HG03354 (cell line): Measurements from ENCODE around the gene MMP23B.

ENCODE experiments used
- ATAC-seq: cut with Tn5 transposase; IDR thresholded peaks from one replicate; pipeline ENCODE4 v1.9.1; 2021; ENCODE audit warnings: mild to moderate bottlenecking; ENCODE audit not compliant: unreplicated experiment, poor library complexity, severe bottlenecking

Gene MMP23B

GRCh38 chr1:1618396-1619068, 13.4 kb upstream of the MMP23B start:
- no peak for ATAC-seq

- no peak for ATAC-seq
Observed at GRCh38 chr1:1619917-1620361, 12.0 kb upstream of the MMP23B start.

DNA sequence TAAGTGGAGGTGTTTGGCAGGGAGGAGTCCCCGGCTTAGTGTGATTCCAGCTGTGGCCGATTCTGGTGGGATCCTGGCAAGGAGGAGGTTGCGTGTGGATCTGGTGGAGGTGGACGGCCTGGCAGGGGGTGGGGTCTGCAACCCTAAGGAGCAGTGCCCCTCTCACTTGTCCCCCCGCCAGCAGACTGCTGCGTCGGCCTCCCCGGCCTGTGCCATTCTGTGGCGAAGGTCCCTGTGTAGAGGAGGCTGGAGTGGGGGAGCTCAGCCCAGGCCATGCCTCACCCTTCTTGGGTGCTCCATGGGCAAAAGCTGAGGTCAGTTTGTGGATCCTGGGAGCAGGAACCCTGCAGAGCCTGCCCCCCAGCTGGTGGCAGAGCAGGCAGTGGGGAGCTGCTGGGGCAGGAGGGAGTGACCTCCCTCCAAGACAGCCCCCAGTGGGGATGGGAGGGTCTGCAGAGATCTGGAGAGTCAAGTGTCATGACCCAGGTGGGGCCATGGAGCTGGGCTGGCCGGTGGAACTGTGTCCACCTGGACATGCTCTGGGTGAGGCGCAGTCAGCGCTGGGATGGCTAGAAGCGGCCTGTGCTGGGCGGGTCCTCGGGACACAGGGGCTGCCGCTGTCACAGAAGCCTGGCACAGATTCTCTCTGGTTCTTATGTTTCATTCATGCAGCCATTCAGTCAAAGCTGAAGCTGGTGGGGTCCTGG, 11.4 kb upstream of the MMP23B start:
- ATAC-seq: no peak

GRCh38 chr1:1621173-1622009, 10.6 kb upstream of the MMP23B start:
- ATAC-seq: no peak

- ATAC-seq: no peak
Observed at GRCh38 chr1:1622010-1622787, 9.8 kb upstream of the MMP23B start.

DNA sequence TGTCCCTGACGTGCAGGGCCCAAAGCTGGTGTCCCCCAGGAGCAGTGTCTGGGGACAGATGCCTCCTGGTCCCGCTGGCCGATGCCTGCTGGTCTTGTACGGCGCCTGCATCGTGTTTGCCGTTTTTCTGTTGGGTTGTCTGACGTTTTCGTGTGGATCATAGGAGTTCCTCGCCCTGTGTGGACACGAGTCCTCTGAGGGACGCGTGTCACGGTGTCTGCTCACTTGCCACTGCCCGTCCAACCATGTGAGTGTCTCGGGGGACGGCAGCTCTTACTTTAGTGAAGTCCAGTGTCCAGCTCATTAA, 9.2 kb upstream of the MMP23B start:
- no peak for ATAC-seq

DNA sequence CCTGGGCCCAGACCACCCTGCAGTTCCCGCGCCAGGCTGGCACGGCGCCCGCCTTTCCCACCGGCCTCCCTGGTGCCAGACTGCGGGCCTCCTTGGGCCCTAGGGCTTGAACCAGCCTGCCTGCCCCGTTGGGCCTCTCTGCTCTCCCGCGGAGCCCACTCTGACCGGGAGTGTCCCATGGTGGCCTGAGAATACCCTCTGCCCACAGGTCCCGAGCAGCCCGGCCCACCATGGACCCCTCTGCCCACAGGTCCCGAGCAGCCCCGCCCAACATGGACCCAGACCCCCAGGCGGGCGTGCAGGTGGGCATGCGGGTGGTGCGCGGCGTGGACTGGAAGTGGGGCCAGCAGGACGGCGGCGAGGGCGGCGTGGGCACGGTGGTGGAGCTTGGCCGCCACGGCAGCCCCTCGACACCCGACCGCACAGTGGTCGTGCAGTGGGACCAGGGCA, 8.8 kb upstream of the MMP23B start:
- no peak for ATAC-seq

DNA sequence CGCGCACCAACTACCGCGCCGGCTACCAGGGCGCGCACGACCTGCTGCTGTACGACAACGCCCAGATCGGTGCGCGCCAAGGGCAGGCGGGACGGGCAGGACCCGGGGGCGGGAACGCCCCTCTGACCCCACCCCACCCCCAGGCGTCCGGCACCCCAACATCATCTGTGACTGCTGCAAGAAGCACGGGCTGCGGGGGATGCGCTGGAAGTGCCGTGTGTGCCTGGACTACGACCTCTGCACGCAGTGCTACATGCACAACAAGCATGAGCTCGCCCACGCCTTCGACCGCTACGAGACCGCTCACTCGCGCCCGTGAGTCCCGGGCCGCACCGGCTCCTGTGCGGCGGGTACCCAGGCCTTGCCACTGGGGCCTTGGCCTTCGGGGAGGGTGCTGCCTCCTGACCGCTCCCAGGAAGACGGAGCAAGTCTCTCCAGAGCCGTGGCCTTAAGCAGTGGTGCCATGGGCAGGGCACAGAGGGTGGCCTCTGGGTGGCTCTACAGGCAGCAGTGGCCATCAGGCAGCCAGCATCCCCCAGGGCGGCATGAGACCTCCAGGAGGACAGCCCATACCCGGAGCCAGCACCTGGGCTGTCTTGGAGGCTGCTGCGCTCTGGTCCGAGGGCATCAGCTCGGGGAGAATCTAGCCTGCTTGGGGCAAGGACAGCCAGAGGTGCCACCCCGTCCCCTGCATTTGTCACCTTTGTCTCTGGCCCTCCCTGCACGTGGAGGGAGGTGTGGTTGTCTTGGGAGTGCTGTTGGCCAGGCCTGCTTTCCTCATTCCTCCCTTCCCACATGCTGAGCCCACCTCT, 8.1 kb upstream of the MMP23B start:
- ATAC-seq: no peak

DNA sequence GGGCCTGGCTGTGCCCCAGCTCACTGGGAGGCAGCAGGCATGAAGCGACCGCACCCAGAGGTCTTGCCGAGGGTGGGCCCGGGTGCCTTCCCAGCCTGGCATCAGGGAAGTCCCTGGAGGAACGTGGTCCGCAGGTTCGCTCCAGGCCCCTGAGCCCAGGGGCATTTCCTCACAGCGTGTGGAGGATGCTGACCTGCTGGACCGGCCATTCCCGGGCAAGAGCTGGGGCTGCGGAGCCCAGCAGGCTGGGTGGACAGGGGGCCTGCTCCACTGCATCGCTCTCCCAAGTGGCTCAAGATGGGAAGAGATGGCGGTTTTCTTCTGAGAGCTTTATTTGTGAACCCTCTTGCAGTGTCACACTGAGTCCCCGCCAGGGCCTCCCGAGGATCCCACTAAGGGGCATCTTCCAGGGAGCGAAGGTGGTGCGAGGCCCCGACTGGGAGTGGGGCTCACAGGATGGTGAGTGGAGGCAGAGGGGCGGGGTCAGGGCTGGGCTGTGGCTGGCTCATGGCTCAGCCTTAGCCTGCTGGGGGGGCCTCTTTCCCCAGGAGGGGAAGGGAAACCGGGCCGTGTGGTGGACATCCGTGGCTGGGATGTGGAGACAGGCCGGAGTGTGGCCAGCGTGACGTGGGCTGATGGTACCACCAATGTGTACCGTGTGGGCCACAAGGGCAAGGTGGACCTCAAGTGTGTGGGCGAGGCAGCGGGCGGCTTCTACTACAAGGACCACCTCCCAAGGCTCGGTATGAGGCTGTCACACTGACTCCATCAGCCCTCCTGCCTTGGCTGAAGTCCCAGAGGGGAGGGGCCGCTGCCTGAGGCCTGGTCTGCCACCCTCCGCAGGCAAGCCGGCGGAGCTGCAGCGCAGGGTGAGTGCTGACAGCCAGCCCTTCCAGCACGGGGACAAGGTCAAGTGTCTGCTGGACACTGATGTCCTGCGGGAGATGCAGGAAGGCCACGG, 7.2 kb upstream of the MMP23B start:
- no peak for ATAC-seq

DNA sequence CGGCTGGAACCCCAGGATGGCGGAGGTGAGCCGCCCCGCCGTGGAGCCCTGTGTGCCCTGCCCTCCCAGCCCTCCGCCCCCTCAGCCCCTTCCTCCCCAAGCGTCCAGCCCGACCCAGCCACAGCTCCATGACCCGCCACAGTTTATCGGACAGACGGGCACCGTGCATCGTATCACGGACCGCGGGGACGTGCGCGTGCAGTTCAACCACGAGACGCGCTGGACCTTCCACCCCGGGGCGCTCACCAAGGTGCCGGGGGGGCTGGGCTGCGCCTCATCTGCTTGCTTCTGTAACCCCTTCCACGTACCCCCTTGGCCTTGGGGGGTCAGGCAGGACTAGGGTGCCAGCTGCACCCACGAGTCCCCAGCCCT, 6.6 kb upstream of the MMP23B start:
- ATAC-seq: no peak

DNA sequence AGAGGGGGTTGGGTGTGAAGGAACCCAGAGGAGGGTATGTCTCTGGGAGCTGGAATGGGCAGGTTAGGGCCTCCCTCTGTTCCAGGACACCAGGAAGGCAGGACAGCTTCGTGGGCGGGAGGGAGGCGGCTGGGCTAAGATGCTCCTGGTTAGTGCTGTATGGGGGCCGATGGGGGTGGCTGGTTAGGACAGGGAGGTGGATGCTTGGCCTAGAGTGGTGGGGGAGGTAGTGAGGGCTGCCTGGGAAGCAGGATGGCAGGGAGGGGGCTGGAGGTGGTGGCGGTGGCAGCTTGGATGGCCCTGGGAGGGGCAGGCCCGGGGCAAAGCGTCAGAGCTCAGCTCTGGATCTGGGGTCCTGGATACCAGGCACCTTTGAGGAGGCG, 6.2 kb upstream of the MMP23B start:
- ATAC-seq: no peak

DNA sequence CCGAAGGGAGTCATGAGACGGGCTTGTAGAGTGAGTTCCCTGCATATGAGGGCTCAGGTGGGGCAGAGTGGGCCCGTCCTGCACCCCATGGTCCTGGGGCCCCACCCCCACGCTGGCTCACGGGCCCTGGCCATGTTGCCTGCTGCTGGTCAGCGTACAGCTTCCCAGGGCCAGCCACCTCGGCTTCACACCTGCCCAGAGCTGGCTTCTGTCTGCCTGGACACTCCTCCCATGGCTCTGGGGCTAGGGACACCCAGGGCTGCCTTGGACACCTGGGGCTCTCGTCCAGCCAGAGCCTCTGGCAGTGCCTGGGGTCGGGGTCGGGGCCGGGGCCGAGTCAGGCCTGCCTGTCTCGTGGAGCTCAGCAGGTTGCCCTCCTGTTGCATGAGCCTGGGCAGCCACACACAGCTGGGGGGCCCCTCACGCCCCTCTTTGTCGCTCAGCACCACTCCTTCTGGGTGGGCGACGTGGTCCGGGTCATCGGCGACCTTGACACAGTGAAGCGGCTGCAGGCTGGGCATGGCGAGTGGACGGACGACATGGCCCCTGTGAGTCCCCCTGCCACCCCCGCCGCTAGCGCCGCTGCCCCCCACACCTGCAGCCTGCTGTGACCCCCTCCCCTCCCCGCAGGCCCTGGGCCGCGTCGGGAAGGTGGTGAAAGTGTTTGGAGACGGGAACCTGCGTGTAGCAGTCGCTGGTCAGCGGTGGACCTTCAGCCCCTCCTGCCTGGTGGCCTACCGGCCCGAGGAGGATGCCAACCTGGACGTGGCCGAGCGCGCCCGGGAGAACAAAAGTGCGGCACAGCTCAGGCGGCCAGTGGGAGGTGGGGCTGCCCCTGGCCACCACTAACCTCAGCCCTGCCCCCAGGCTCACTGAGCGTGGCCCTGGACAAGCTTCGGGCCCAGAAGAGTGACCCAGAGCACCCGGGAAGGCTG, 5.5 kb upstream of the MMP23B start:
- no peak for ATAC-seq

- ATAC-seq: no peak
Observed at GRCh38 chr1:1627261-1627828, 4.6 kb upstream of the MMP23B start.

- no peak for ATAC-seq
Observed at GRCh38 chr1:1627829-1628753, 3.9 kb upstream of the MMP23B start.

DNA sequence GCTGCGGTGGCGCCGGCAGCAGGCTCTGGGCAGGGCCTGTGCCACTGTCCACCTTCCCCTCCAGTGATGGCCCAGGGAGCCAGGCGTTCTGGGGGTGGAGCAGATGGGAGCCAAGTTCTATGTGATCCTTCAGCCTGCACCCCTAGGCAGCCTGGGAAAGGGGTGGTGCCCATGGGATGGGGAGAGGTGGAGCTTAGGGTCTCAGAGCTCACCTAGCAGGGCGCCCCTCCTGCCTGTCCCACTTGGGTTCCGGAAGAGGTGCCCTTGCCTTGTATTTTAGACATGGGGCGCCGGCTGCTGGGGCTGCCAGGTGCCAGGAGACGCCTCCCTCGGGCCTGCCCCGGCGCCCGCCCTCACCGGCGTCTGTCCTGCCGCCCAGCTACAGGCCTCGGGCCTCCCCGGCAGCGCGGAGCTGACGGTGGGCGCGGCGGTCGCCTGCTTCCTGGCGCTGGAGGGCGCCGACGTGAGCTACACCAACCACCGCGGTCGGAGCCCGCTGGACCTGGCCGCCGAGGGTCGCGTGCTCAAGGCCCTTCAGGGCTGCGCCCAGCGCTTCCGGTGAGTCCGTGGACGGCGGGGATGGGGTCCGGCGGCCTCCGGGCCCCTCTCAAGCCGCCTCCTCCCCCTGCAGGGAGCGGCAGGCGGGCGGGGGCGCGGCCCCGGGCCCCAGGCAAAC, 3.1 kb upstream of the MMP23B start:
- no peak for ATAC-seq
